GM19023 (cell line): ENCODE results near the gene ECT2.
"Not testable (repeated sequence)": the region's sequence is repeated elsewhere in the genome, so short reads cannot be mapped to it uniquely, and the experiment has no call there.

Experiments used
- ATAC-seq: cut with Tn5 transposase; IDR thresholded peaks from one replicate; pipeline ENCODE4 v1.9.1; 2021; ENCODE audit warnings: mild to moderate bottlenecking, moderate library complexity; ENCODE audit not compliant: unreplicated experiment

Gene ECT2

GRCh38 chr3:172750368-172751174 lies at the start of gene ECT2:
TSS of gene ECT2 (plus strand) at chr3:172750726. CDS start at chr3:172754531, 3,805 bp downstream.
- ATAC-seq = peak; percentile 99

GRCh38 chr3:172700936-172701455 lies 49.5 kb upstream of the ECT2 start:
- no peak for ATAC-seq

- ATAC-seq = no peak
These were observed 48.8 kb upstream of the ECT2 start for GRCh38 chr3:172701751-172702150.

- no peak for ATAC-seq
These were observed 48.3 kb upstream of the ECT2 start for GRCh38 chr3:172702256-172702655.

GRCh38 chr3:172702731-172703130 lies 47.8 kb upstream of the ECT2 start:
- ATAC-seq = not testable (repeated sequence)

GRCh38 chr3:172704001-172704400 lies 46.5 kb upstream of the ECT2 start:
- no peak for ATAC-seq

- ATAC-seq = no peak
These were observed 45.4 kb upstream of the ECT2 start for GRCh38 chr3:172705170-172705569.

- no peak for ATAC-seq
These were observed 43.5 kb upstream of the ECT2 start for GRCh38 chr3:172707030-172707429.

GRCh38 chr3:172707967-172708366 lies 42.6 kb upstream of the ECT2 start:
- ATAC-seq = no peak

- ATAC-seq = no peak
These were observed 41.4 kb upstream of the ECT2 start for GRCh38 chr3:172708921-172709773.

- ATAC-seq = peak; percentile 2
These were observed 40.5 kb upstream of the ECT2 start for GRCh38 chr3:172709774-172710663.

- peak; percentile 100 for ATAC-seq
These were observed 39.7 kb upstream of the ECT2 start, which contains the start of gene NCEH1 for GRCh38 chr3:172710664-172711453. TSS of gene NCEH1 (minus strand) at chr3:172711067. CDS start at chr3:172710984, 83 bp downstream.

- ATAC-seq = no peak
These were observed 39.1 kb upstream of the ECT2 start for GRCh38 chr3:172711454-172711795.

GRCh38 chr3:172713316-172713715 lies 37.2 kb upstream of the ECT2 start:
- ATAC-seq = no peak

GRCh38 chr3:172716476-172716875 lies 34.0 kb upstream of the ECT2 start:
- ATAC-seq = no peak

- no peak for ATAC-seq
These were observed 32.9 kb upstream of the ECT2 start for GRCh38 chr3:172717493-172718088.

- not testable (repeated sequence) for ATAC-seq
These were observed 27.9 kb upstream of the ECT2 start for GRCh38 chr3:172722536-172723040.

GRCh38 chr3:172726380-172726779 lies 24.1 kb upstream of the ECT2 start:
- no peak for ATAC-seq

GRCh38 chr3:172735014-172735413 lies 15.5 kb upstream of the ECT2 start:
- ATAC-seq = no peak
